Gastroesophageal sphincter (tissue), 3 donors: ENCODE results near the gene FAM124A.

Experiments
- CTCF ChIP-seq, 4 experiments: fragments of 200-600 bp in 2 of 4; fragments of 450-650 bp in 2 of 4; sonication (generic) in 1 of 4; IDR thresholded peaks; one replicate each; pipeline ENCODE4 v1.5.1; 2017 to 2019; ENCODE audit warnings: antibody characterized with exemption in 4 of 4, mild to moderate bottlenecking in 2 of 4, moderate library complexity in 2 of 4
- POLR2AphosphoS5 ChIP-seq: sonication (generic); formaldehyde crosslinking; IDR thresholded peaks from one replicate; pipeline ENCODE4 v1.6.1; 2017; ENCODE audit warnings: antibody characterized with exemption

GRCh38 chr13:51225029-51225428 is 2.8 kb downstream of the FAM124A start:
- TF ChIP-seq CTCF (IDR thresholded peaks at IDR 0.05) (no peak), POLR2AphosphoS5 (no peak)
